Epithelial cell of esophagus (primary cell): ENCODE data around the gene SUMO4.

Experiments used
- DNase-seq: peaks from one replicate; pipeline ENCODE4 v3.0.0; 2010; ENCODE audit warnings: low read depth
- H3K4me3 ChIP-seq: 2 replicates; pipeline ENCODE4 v1.5.1; 2011; ENCODE audit warnings: mild to moderate bottlenecking, low read length, control low read depth
- TF ChIP-seq, protein P1 (sequence below): IDR thresholded peaks from 2 replicates; pipeline ENCODE4 v1.5.1; 2011; ENCODE audit warnings: low read depth, mild to moderate bottlenecking, low read length, control low read depth, inconsistent platforms; ENCODE audit not compliant: insufficient read depth; ENCODE audit errors: missing control alignments

The SUMO4 gene

DNA sequence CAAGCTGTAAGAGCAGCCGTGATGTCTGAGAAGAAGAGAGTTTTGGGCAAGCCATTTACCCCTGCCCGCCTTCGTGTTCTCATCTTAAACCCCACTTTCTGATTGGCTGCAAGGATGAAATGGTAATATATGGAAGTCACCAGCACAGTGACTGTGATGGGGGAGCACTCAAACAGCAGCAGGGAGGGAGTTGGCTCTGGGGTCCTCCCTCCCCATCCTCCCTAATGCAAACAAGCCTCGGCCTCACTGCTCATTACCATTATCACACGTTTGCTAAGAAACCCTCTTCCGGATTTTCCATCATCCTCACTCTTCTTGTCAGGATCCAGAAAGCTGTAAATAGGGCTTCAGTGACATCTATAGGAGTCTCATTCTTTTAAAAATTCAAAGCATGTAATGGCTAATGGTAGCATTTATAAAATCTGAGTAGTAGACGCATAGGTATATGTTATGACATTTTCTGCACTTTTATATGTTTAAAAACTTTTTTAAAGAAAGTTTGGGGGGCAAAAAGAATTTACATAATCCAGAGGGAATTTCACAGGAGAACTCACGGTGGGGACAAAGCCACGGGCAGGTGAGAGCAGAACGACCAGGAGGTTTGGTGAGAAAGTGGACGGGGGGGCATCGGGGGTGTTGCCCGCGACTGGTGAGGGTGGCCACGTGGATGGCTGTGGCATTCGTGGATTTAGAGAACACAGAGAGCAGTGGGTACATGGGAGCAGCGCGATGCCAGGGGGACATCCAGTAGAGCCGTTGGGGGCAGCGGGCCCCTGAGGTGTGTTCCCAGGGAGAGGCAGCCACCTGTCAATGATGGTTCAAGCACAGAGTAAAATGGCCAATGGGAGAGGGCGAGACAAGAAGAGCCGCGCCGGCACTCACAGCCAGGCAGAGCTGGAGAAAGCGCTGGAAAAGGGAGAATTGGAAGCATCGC, 29.6 kb downstream of the SUMO4 start:
- TF ChIP-seq, protein P1, sequence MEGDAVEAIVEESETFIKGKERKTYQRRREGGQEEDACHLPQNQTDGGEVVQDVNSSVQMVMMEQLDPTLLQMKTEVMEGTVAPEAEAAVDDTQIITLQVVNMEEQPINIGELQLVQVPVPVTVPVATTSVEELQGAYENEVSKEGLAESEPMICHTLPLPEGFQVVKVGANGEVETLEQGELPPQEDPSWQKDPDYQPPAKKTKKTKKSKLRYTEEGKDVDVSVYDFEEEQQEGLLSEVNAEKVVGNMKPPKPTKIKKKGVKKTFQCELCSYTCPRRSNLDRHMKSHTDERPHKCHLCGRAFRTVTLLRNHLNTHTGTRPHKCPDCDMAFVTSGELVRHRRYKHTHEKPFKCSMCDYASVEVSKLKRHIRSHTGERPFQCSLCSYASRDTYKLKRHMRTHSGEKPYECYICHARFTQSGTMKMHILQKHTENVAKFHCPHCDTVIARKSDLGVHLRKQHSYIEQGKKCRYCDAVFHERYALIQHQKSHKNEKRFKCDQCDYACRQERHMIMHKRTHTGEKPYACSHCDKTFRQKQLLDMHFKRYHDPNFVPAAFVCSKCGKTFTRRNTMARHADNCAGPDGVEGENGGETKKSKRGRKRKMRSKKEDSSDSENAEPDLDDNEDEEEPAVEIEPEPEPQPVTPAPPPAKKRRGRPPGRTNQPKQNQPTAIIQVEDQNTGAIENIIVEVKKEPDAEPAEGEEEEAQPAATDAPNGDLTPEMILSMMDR: peak; percentile 9
- H3K4me3 ChIP-seq: no peak overlapping the region
- no peak for DNase-seq

DNA sequence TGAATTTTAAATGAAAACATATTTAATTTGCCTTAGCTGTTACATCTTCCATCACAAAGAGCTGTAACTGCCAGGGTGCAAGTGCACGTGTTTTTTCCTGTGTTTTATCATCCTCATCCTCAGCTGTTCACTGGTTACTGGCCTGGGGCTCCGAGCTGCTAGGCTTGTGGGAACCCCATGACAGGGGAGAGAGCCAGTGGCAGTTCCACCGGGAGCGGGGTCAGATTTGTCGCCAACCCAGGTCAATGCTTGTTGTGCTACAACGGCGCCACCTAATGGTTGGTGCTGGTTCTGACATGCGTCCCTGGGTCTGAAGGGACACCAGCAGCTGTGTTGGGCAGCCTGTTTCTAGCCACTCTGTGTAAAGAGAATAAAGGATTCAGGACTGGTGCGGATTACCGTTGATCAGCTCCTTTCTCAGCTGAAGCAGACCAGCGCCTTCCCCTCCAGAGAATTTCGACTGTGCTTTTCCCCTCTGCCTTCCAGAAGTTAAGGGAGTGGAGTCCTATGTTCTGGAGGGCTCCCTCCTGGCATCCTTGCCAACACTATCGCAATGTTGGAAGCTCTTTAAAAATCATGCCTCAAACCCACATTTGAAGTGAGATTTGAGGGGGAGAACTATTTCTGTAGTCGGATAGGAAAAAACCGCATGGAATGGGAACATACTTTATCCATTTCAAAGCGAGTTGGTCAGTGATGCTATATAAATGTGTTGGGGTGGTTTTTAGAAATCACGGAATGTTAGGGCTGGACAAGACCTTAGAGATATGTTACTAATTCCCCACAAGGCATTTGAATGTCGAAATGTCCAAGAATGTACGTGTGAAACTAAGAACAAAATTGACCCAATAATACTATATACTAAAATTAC, 32.1 kb downstream of the SUMO4 start:
- DNase-seq: peak; percentile 76
- TF ChIP-seq, protein P1: peak; percentile 96
- H3K4me3 ChIP-seq: no peak overlapping the region

DNA sequence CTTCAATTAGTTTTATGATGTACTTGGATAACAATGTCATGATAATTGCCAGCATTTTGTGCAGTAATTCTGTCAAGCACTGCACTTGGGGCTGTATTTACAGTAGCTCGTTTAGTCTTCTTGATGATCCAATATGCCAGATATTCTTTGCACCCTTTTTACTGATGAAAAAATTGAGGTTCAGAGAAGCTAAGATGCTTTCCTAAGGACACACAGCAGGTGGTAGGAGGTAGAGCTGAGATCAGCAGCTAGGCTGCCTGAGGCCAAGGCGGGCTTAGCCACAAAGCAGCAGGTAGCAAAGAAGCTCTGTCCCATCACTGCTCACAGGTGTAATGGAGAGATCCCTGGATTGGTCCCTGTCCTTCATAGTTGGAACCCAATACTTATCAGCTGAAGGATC, 33.3 kb downstream of the SUMO4 start:
- TF ChIP-seq, protein P1: no peak
- no peak for DNase-seq
- no peak overlapping the region for H3K4me3 ChIP-seq

DNA sequence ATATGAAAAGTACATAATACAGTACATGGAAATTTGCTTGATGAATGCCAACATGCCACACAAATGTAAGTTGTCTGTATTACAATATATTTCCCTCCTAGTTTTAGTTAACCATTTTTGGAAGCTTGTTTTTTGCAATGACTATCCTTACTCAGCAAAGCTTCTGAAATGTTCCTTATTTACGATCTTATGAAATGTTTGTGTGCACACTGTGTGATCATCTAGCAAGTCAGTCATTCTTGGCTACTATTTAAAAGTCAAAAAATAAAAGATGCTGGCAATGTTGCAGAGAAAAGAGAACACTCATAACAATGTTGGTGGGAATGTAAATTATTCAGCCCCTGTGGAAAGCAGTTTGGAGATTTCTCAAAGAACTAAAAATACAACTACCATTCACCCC, 33.8 kb downstream of the SUMO4 start:
- TF ChIP-seq, protein P1: no peak
- DNase-seq: no peak
- H3K4me3 ChIP-seq: no peak overlapping the region

DNA sequence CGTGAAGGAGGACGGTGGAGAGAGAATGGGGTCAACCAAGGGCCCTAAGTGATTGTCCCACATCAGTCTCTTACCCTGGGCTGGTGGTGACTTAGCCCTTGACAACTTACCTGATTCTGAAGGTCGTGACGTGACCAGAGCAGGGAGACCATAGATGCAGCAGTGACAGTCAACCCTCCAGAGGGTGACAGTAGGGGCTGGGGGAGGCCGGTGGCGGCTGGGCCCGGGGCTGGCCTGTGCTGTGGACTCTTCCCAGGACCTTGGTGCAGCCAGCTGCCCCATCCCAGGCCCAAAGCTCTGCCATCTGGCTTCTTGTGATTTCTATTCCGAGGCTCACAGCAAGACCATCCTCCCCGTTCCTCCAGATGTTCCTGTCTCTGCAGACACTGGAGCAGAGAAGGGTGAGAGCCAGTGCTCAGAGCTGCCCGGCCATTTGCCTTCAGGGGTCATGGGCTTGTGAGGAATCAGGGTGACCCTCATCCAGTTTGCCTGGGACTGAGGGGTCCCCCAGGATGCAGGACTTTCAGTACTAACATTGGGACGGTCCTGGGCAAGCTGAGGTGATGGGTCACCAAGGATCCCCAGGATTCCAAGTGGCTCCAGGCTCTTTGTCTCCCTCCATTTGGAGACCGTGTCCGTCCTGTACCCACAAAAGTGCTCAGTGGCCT, 36.0 kb downstream of the SUMO4 start:
- no peak overlapping the region for H3K4me3 ChIP-seq
- TF ChIP-seq, protein P1: no peak
- no peak for DNase-seq

DNA sequence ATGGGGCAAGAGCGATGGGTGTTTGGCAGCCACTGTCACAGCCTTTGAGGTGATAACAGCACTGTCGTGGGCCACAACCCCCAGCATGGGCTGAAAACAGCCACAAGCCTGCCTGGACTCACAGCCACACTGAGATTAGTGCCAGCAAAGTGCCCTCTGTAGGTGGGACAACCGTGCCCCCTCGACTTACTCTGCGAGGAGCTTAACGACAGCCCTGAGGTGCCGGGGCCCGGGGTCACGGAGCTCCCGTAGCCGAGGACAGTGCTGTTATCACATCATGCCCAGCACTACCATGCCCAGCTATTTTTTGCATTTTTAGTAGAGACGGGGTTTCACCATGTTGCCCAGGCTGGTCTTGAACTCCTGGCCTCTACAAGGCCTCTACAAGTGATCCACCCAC, 36.6 kb downstream of the SUMO4 start:
- H3K4me3 ChIP-seq: no peak overlapping the region
- TF ChIP-seq, protein P1: no peak
- DNase-seq: no peak
